DND-41 (cell line): Measurements from ENCODE around the gene ZNF207.
"Not testable (repeated sequence)": the region's sequence is repeated elsewhere in the genome, so short reads cannot be mapped to it uniquely, and the experiment has no call there.

Experiments
- ATAC-seq: fragments of 200-7000 bp; cut with Tn5 transposase; 3 replicates; pipeline ENCODE4 v1.9.1; 2021; ENCODE audit warnings: low read depth; ENCODE audit not compliant: insufficient read depth
- DNase-seq: peaks from one replicate; pipeline ENCODE4 v3.0.0-alpha.2; 2020
- H2AFZ ChIP-seq: 2 replicates; pipeline ENCODE4 v1.6.0; 2012; ENCODE audit warnings: low read depth, low read length
- H3K27ac ChIP-seq: 2 replicates; pipeline ENCODE4 v1.5.1; 2012; ENCODE audit warnings: low read length, inconsistent platforms
- H3K27me3 ChIP-seq: fragments of 200-600 bp; sonication (generic); 2 replicates; pipeline ENCODE4 v1.6.0; 2012; ENCODE audit warnings: low read length, mild to moderate bottlenecking, inconsistent platforms; ENCODE audit not compliant: insufficient read depth, poor library complexity
- H3K36me3 ChIP-seq: 2 replicates; pipeline ENCODE4 v1.5.1; 2012; ENCODE audit warnings: low read length, inconsistent platforms; ENCODE audit not compliant: insufficient read depth
- H3K4me1 ChIP-seq: 2 replicates; pipeline ENCODE4 v1.5.1; 2012; ENCODE audit warnings: mild to moderate bottlenecking, low read length; ENCODE audit not compliant: insufficient read depth
- H3K4me2 ChIP-seq: 2 replicates; pipeline ENCODE4 v1.6.0; 2012; ENCODE audit warnings: mild to moderate bottlenecking, moderate library complexity, low read length, inconsistent platforms; ENCODE audit not compliant: insufficient read depth
- H3K4me3 ChIP-seq, 2 experiments: fragments of 200-600 bp in 1 of 2; shearing (Covaris generic) in 1 of 2; 2 replicates each; pipeline ENCODE4 v1.5.1; 2012 to 2016; ENCODE audit warnings: inconsistent platforms in 2 of 2, low read length in 2 of 2, mild to moderate bottlenecking in 2 of 2, low read depth in 1 of 2, moderate library complexity in 1 of 2
- H3K79me2 ChIP-seq: 2 replicates; pipeline ENCODE4 v1.6.0; 2012; ENCODE audit warnings: low read length, inconsistent platforms; ENCODE audit not compliant: insufficient read depth
- H3K9ac ChIP-seq: 2 replicates; pipeline ENCODE4 v1.6.0; 2012; ENCODE audit warnings: low read depth, mild to moderate bottlenecking, inconsistent platforms, low read length, moderate library complexity
- H3K9me3 ChIP-seq: 2 replicates; pipeline ENCODE4 v1.5.1; 2012; ENCODE audit warnings: low read length, moderate library complexity, mild to moderate bottlenecking, inconsistent platforms; ENCODE audit not compliant: insufficient read depth, severe bottlenecking
- H4K20me1 ChIP-seq: 2 replicates; pipeline ENCODE4 v1.6.0; 2012; ENCODE audit warnings: low read length; ENCODE audit not compliant: insufficient read depth
- EZH2 ChIP-seq: IDR thresholded peaks from 3 replicates; pipeline ENCODE4 v1.6.1; 2012; ENCODE audit warnings: borderline replicate concordance, low read depth, mild to moderate bottlenecking, moderate library complexity, low read length, inconsistent platforms; ENCODE audit not compliant: severe bottlenecking
- TF ChIP-seq, protein P1 (sequence below): IDR thresholded peaks from 2 replicates; pipeline ENCODE4 v1.5.1; 2012; ENCODE audit warnings: borderline replicate concordance, low read length, moderate library complexity, mild to moderate bottlenecking; ENCODE audit not compliant: poor library complexity, severe bottlenecking; ENCODE audit errors: extremely low read depth

The ZNF207 gene

DNA sequence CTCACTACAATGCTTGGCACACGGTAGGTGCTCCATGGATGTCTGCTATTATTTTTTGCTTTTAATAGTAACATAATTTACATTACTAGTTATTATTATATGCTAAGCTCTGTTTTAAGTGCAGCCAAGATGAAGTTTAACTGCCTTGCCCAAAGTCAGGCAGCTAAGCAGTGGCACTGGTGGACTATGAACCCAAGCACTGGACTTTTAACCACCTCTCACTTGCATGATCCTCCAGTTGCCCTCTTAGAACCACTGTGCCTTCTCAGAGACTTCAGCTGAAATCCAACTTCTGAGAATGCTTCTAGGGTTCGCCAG is 1.5 kb upstream of the ZNF207 start:
- TF ChIP-seq, protein P1, sequence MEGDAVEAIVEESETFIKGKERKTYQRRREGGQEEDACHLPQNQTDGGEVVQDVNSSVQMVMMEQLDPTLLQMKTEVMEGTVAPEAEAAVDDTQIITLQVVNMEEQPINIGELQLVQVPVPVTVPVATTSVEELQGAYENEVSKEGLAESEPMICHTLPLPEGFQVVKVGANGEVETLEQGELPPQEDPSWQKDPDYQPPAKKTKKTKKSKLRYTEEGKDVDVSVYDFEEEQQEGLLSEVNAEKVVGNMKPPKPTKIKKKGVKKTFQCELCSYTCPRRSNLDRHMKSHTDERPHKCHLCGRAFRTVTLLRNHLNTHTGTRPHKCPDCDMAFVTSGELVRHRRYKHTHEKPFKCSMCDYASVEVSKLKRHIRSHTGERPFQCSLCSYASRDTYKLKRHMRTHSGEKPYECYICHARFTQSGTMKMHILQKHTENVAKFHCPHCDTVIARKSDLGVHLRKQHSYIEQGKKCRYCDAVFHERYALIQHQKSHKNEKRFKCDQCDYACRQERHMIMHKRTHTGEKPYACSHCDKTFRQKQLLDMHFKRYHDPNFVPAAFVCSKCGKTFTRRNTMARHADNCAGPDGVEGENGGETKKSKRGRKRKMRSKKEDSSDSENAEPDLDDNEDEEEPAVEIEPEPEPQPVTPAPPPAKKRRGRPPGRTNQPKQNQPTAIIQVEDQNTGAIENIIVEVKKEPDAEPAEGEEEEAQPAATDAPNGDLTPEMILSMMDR, result no peak
- no peak for TF ChIP-seq EZH2

DNA sequence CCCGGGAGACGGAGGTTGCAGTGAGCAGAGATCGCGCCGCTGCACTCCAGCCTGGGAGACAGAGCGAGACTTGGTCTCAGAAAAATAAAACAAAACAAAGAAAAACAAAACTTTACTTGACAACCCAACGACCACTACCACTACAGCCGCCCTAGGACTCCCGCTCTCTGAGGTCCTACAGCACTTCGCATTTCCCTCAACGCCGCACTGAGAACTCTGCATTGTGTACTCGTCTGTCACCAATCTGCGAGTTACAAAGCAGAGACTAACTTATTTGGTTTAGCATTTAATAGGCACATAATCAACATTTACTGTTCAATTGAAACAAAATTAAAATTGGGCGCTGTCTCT is 479 bp upstream of the ZNF207 start:
- DNase-seq (peak; percentile 27), ATAC-seq (peak; percentile 36; the same call in 1 of the 3 replicates)
- Histone ChIP-seq H3K27me3 (no peaks in the 10 kb centered on the region), H3K9ac (peak overlapping the region; percentile 96), H3K4me3 (peak overlapping the region; percentile 89 to 90), H3K4me1 (peaks cover 43% of the 10 kb centered on the region), H4K20me1 (peaks cover 38% of the 10 kb centered on the region), H3K9me3 (no peaks in the 10 kb centered on the region), H3K79me2 (peaks cover 60% of the 10 kb centered on the region), H3K27ac (peak overlapping the region; percentile 99), H3K36me3 (peaks cover 40% of the 10 kb centered on the region), H2AFZ (peak overlapping the region; percentile 72), H3K4me2 (peak overlapping the region; percentile 71)
- TF ChIP-seq EZH2, result no peak
- TF ChIP-seq, protein P1, result no peak

More for the DNA sequence above, 1.5 kb upstream of the ZNF207 start:
- H3K4me3 ChIP-seq, result no peak overlapping the region
- H3K4me2 ChIP-seq, result peak overlapping the region; percentile 71
- ATAC-seq, result no peak
- no peaks in the 10 kb centered on the region for H3K9me3 ChIP-seq
- peaks cover 29% of the 10 kb centered on the region for H4K20me1 ChIP-seq
- H3K27ac ChIP-seq, result no peak overlapping the region
- DNase-seq, result no peak
- peaks cover 50% of the 10 kb centered on the region for H3K79me2 ChIP-seq
- H3K27me3 ChIP-seq, result no peaks in the 10 kb centered on the region
- peaks cover 34% of the 10 kb centered on the region for H3K4me1 ChIP-seq
- H3K36me3 ChIP-seq, result peaks cover 31% of the 10 kb centered on the region
- no peak overlapping the region for H2AFZ ChIP-seq
- 0 out of 2 replicates have a peak overlapping the region, but pooled peaks have one; percentile 96 for H3K9ac ChIP-seq

DNA sequence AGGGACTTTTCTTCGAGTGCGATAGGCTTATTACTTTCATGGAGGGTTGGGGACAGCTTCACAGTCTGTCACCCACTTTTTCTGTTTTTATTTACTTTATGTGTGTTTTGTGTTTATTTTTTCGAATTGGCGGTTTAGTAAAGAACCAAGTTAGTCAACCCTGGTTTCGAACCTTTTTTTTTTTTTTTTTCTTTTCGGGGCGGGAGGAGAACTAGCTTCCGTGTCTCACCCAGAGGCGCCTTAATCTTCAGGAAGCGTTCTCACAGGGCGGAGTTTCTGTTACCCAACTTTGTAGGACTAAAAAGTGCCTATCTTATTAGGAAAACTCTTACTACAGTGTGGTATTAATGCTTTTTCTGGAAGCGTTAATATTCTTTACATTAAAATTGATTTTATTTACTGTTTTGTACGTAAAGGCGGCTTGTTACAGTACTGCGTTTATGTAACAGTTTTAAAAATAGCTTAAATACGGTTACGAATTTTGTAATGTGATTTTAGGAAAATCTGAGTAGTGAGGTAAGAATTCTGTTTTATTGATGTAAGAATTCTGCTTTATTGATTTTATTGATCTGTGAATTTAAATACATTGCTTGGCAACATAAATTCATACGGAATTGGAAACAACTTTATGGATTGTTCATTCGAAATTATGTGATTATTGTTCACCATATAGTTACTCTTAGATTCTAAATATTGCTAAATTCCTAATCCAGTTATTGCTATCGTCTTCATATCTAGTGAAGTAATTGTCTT is 885 bp downstream of the ZNF207 start:
- H2AFZ ChIP-seq, result peak overlapping the region; percentile 85
- ATAC-seq, result peak; percentile 35; the same call in 2 of the 3 replicates
- TF ChIP-seq, protein P1, result peak; percentile 2
- TF ChIP-seq EZH2, result no peak

GRCh38 chr17:32352734-32353133 is 2.8 kb downstream of the ZNF207 start:
- not testable (repeated sequence) for H2AFZ ChIP-seq, DNase-seq, H3K27me3 ChIP-seq, ATAC-seq, H3K9me3 ChIP-seq
- Histone ChIP-seq H3K9ac (peak overlapping the region; percentile 96), H3K27ac (peak overlapping the region; percentile 43; the same call in 1 of the 2 replicates), H3K36me3 (peaks cover 71% of the 10 kb centered on the region), H3K4me2 (peak overlapping the region; percentile 74), H3K4me3 (peak overlapping the region in 1 of 2 experiments; percentile 90; a peak in 3 of 4 replicates), H4K20me1 (peaks cover 66% of the 10 kb centered on the region), H3K79me2 (peaks cover 93% of the 10 kb centered on the region), H3K4me1 (peaks cover 70% of the 10 kb centered on the region)

More for the DNA sequence above, 885 bp downstream of the ZNF207 start:
- Histone ChIP-seq H3K4me3 (peak overlapping the region; percentile 89 to 90), H3K27ac (peak overlapping the region; percentile 99), H3K9ac (peak overlapping the region; percentile 96), H3K4me1 (peaks cover 57% of the 10 kb centered on the region), H4K20me1 (peaks cover 51% of the 10 kb centered on the region), H3K4me2 (peak overlapping the region; percentile 74), H3K79me2 (peaks cover 74% of the 10 kb centered on the region), H3K9me3 (no peaks in the 10 kb centered on the region), H3K27me3 (no peaks in the 10 kb centered on the region), H3K36me3 (peaks cover 54% of the 10 kb centered on the region)
- peak; percentile 62 for DNase-seq
